Measurements from ENCODE around the gene TGFB1. TPM values are rescaled to one million over a fixed set of nuclear protein-coding genes. Genes with fewer than 3 reads are reported as not detected.

The TGFB1 gene
- polyA plus RNA-seq, 3 donors, result 30.6 to 138 (median 42.2) TPM

DNA sequence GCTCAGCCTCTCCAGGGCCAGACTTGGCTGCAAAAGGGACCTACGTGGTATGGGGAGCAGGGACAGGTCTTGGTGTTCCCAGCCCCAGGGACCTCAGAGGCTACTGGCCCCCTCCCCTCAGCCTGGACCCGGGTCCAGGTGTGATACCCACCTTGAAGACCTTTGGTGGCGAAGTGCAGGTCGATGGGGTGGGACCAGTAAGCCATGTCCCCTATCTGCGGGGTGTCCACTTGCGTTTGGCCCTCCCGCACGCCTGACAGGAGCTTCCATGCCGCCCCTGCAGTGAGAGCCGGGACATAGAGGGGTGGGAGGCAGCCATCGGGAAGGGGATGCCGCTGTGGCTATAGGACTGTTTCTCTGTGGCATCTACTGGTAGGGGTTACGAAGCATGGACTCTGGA, 4.0 kb upstream of the TGFB1 start:
- Histone ChIP-seq H3K36me3 (replicated peaks in 1 of 2; ENCODE audit: control insufficient read depth in 1 of 2, insufficient read depth in 2 of 2, low read length in 2 of 2) (peaks cover 0 to 6% of the 10 kb centered on the region in 2 donors), H3K4me1 (ENCODE audit: control insufficient read depth in 1 of 2, insufficient read depth in 2 of 2, low read length in 2 of 2) (peaks cover 50 to 52% of the 10 kb centered on the region in 2 donors), H3K4me3 (replicated peaks in 1 of 3; ENCODE audit: low read depth in 2 of 3, low read length in 3 of 3) (peak overlapping the region in 1 of 3 experiments; percentile 13), H3K9ac (ENCODE audit: insufficient read depth, low read length, poor library complexity, severe bottlenecking) (no peak overlapping the region), H3K9me3 (replicated peaks in 1 of 2; ENCODE audit: control insufficient read depth in 1 of 2, insufficient read depth in 1 of 2, low read length in 2 of 2) (no peaks in the 10 kb centered on the region), H4K20me1 (ENCODE audit: insufficient read depth, low read length) (peaks cover 9% of the 10 kb centered on the region), H3K4me2 (replicated peaks; ENCODE audit: extremely low read depth, low read length, poor library complexity, severe bottlenecking) (no peak overlapping the region), H3K79me2 (ENCODE audit: insufficient read depth, low read length) (peaks cover 29% of the 10 kb centered on the region), H3K27ac (ENCODE audit: low read depth in 1 of 2, low read length in 2 of 2) (peak overlapping the region; percentile 7 to 63), H3K27me3 (ENCODE audit: control insufficient read depth in 2 of 2, insufficient read depth in 2 of 2, low read length in 2 of 2) (no peaks in the 10 kb centered on the region), H2AFZ (ENCODE audit: insufficient read depth, low read depth, low read length, poor library complexity, severe bottlenecking) (no peak overlapping the region)
- Mint-ChIP-seq H3K4me1 (peaks cover 52% of the 10 kb centered on the region), H3K4me3 (no peak overlapping the region), H3K36me3 (peaks cover 14 to 41% of the 10 kb centered on the region in 2 donors), H3K27me3 (ENCODE audit: low read depth in 3 of 3) (no peaks in the 10 kb centered on the region), H3K27ac (peak overlapping the region in 6 of 7 donors; percentile 51 to 88 (median 82)), H3K9me3 (no peaks in the 10 kb centered on the region)
- intact Hi-C loops (cut with micrococcal nuclease), result loop anchor here in 1 of 2 donors (10.0 kb wide), 1 partner anchor 167 kb away; no protein-coding TSS in a partner anchor
- DNase-seq, result no peak
- WGBS (ENCODE audit: insufficient coverage), result 94% methylated on average over 6 of the region's 13 CpGs
- TF ChIP-seq, protein P1, sequence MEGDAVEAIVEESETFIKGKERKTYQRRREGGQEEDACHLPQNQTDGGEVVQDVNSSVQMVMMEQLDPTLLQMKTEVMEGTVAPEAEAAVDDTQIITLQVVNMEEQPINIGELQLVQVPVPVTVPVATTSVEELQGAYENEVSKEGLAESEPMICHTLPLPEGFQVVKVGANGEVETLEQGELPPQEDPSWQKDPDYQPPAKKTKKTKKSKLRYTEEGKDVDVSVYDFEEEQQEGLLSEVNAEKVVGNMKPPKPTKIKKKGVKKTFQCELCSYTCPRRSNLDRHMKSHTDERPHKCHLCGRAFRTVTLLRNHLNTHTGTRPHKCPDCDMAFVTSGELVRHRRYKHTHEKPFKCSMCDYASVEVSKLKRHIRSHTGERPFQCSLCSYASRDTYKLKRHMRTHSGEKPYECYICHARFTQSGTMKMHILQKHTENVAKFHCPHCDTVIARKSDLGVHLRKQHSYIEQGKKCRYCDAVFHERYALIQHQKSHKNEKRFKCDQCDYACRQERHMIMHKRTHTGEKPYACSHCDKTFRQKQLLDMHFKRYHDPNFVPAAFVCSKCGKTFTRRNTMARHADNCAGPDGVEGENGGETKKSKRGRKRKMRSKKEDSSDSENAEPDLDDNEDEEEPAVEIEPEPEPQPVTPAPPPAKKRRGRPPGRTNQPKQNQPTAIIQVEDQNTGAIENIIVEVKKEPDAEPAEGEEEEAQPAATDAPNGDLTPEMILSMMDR (IDR thresholded peaks at IDR 0.05), result no peak

DNA sequence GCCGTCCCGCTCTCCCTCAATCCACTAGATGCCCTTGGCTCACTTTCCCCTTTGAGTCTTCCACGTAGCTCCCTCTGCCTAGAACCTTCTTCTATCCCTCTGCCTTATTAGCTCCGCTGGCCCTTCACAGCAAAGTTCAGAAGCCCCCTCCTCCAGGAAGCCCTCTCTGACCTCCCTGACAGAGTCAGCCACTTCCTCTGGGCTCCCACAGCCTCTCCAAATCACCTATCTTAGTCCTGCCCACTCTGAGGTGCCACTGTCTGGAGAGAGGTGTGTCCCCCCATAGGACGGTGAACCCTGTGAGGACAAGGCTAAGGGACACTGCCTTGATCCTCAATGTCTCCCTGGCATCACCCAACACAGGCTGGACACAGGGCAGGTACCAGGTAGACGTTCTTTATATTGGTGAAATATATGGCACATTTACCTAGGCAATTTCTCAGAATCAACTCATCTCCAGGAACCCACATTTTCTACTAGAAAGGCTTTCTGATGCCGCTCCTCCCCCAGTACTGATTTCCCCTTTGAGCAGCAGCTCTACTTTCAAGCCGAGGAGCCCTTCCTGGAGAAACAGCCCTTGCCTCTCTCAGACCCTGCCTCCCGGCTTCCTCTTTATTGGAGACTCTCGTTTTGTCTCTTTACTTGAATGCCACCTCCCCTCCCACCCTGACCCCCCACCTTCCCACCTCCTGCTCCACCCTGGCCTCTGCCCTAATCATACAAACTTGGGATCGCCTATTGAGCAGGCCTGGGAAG, 3.4 kb upstream of the TGFB1 start:
- DNase-seq, result peak; percentile 40 to 58 (median 47)
- WGBS (ENCODE audit: insufficient coverage), result 46% methylated on average over 7 of the region's 11 CpGs
- intact Hi-C loops (cut with micrococcal nuclease), result loop anchor here in 1 of 2 donors (10.0 kb wide), 1 partner anchor 168 kb away; no protein-coding TSS in a partner anchor
- peak overlapping the region; percentile 37 for H3K4me2 ChIP-seq (replicated peaks; ENCODE audit: extremely low read depth, low read length, poor library complexity, severe bottlenecking)
- no peak overlapping the region for H2AFZ ChIP-seq (ENCODE audit: insufficient read depth, low read depth, low read length, poor library complexity, severe bottlenecking)
- H3K4me3 ChIP-seq (replicated peaks in 1 of 3; ENCODE audit: low read depth in 2 of 3, low read length in 3 of 3), result peak overlapping the region in 1 of 3 experiments; percentile 42
- H3K27ac ChIP-seq (ENCODE audit: low read depth in 1 of 2, low read length in 2 of 2), result peak overlapping the region; percentile 11 to 73
- H3K9ac ChIP-seq (ENCODE audit: insufficient read depth, low read length, poor library complexity, severe bottlenecking), result no peak overlapping the region
- H4K20me1 ChIP-seq (ENCODE audit: insufficient read depth, low read length), result peaks cover 15% of the 10 kb centered on the region
- Mint-ChIP-seq H3K4me1 (peaks cover 47% of the 10 kb centered on the region), H3K4me3 (peak overlapping the region; percentile 24 to 60), H3K27me3 (ENCODE audit: low read depth in 3 of 3) (no peaks in the 10 kb centered on the region), H3K36me3 (peaks cover 14 to 41% of the 10 kb centered on the region in 2 donors), H3K9me3 (peaks cover 0 to 2% (median 0%) of the 10 kb centered on the region in 7 donors), H3K27ac (peak overlapping the region; percentile 56 to 88 (median 84))
- no peaks in the 10 kb centered on the region for H3K27me3 ChIP-seq (ENCODE audit: control insufficient read depth in 2 of 2, insufficient read depth in 2 of 2, low read length in 2 of 2)
- H3K79me2 ChIP-seq (ENCODE audit: insufficient read depth, low read length), result peaks cover 33% of the 10 kb centered on the region
- TF ChIP-seq, protein P1 (IDR thresholded peaks at IDR 0.05), result no peak
- peaks cover 0 to 6% of the 10 kb centered on the region in 2 donors for H3K36me3 ChIP-seq (replicated peaks in 1 of 2; ENCODE audit: control insufficient read depth in 1 of 2, insufficient read depth in 2 of 2, low read length in 2 of 2)
- H3K4me1 ChIP-seq (ENCODE audit: control insufficient read depth in 1 of 2, insufficient read depth in 2 of 2, low read length in 2 of 2), result peaks cover 47% of the 10 kb centered on the region in 2 donors
- H3K9me3 ChIP-seq (replicated peaks in 1 of 2; ENCODE audit: control insufficient read depth in 1 of 2, insufficient read depth in 1 of 2, low read length in 2 of 2), result no peaks in the 10 kb centered on the region
